ENCODE results near the gene ANGPTL2.

DNA sequence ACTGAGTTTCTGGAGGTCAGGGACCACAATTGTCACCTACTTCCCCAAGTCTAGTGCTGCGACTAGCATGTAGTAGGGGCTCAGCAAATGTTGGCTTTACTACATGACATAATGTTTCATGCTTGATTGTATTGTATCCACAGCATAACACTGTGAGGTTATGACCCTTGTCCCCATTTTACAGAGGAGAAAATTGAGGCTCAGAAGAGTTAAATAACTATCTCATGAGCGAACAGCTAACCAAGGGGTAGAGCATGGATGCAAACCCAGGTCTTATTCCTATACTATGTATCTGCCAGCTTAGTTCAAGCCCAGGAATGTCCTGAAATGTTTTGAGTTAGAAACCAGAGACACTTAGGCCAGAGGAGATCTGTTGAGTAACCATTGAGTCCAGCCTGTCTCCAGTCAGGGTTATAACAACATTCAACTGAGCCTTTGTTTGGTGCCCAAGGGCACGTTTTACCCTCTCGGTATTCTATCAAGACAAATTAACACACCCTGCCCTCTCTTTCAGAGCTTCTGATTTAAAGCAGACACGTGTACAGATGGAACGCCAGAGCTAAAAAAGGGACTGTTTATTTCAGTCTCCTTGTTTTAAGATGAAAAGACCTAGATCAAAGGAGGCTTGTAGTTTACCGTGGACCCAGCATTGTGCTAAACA, 16.5 kb downstream of the ANGPTL2 start:
- TF ChIP-seq, protein P1, sequence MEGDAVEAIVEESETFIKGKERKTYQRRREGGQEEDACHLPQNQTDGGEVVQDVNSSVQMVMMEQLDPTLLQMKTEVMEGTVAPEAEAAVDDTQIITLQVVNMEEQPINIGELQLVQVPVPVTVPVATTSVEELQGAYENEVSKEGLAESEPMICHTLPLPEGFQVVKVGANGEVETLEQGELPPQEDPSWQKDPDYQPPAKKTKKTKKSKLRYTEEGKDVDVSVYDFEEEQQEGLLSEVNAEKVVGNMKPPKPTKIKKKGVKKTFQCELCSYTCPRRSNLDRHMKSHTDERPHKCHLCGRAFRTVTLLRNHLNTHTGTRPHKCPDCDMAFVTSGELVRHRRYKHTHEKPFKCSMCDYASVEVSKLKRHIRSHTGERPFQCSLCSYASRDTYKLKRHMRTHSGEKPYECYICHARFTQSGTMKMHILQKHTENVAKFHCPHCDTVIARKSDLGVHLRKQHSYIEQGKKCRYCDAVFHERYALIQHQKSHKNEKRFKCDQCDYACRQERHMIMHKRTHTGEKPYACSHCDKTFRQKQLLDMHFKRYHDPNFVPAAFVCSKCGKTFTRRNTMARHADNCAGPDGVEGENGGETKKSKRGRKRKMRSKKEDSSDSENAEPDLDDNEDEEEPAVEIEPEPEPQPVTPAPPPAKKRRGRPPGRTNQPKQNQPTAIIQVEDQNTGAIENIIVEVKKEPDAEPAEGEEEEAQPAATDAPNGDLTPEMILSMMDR (IDR thresholded peaks at IDR 0.05; ENCODE audit: low read depth, low read length): no peak
- TF ChIP-seq, protein P2, sequence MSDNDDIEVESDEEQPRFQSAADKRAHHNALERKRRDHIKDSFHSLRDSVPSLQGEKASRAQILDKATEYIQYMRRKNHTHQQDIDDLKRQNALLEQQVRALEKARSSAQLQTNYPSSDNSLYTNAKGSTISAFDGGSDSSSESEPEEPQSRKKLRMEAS (IDR thresholded peaks at IDR 0.05; ENCODE audit: low read depth, low read length): no peak
- no peak for TF ChIP-seq POLR2A (IDR thresholded peaks at IDR 0.05; ENCODE audit: extremely low read depth, insufficient read length)
- no peak for TF ChIP-seq MYC (IDR thresholded peaks at IDR 0.05; ENCODE audit: low read depth, low read length)

All from NB4 (cell line).